Measurements from ENCODE around the gene KDELR1. TPM values are rescaled to one million over a fixed set of nuclear protein-coding genes. Genes with fewer than 3 reads are reported as not detected.

Gene KDELR1
- total RNA-seq, 1 experiment from 2014 or later, result 111 TPM

- intact Hi-C loops (cut with micrococcal nuclease; ENCODE audit: unreplicated experiment), result no loop called here
- H3K9me3 ChIP-seq (ENCODE audit: control insufficient read depth, insufficient read depth, low read depth, low read length), result no peaks in the 10 kb centered on the region
- 0 out of 2 replicates have a peak, but pooled peaks cover 3% of the 10 kb centered on the region for H3K4me1 ChIP-seq (ENCODE audit: control insufficient read depth, insufficient read depth, low read length)
- H3K4me3 ChIP-seq (ENCODE audit: low read depth in 2 of 2, low read length in 2 of 2), result no peak overlapping the region
- ATAC-seq (no peak), DNase-seq (ENCODE audit: low read depth, low spot score) (no peak)
- no TSS peak for BruUV-seq (replicated peaks)
- TF ChIP-seq CTCF (IDR thresholded peaks at IDR 0.05) (no peak), REST (IDR thresholded peaks at IDR 0.05; ENCODE audit: insufficient read depth in 1 of 2, low read depth in 2 of 2, low read length in 1 of 2) (no peak), POLR2AphosphoS5 (IDR thresholded peaks at IDR 0.05; ENCODE audit: low read depth, low read length) (no peak), SIN3A (IDR thresholded peaks at IDR 0.05; ENCODE audit: borderline replicate concordance, insufficient read depth, low read depth, low read length) (no peak), TCF7L2 (IDR thresholded peaks at IDR 0.05; ENCODE audit: low read depth, low read length) (no peak)
- CTCF ChIA-PET, result no interaction called here
- H3K27me3 ChIP-seq (ENCODE audit: control insufficient read depth, insufficient read depth, low read length), result no peaks in the 10 kb centered on the region
- H3K27ac ChIP-seq (ENCODE audit: low read length), result no peak overlapping the region
- no peaks in the 10 kb centered on the region for H3K36me3 ChIP-seq (ENCODE audit: control insufficient read depth, insufficient read depth, low read length)
- in situ Hi-C loops (cut with HindIII; ENCODE audit: low pct_unique_long_range_greater_than_20kb, low sequenced_read_pairs), result no loop called here
- POLR2A ChIA-PET, result no interaction called here
Measured at GRCh38 chr19:48342841-48343540, 48.4 kb downstream of the KDELR1 start.

GRCh38 chr19:48342414-48342738 is 49.0 kb downstream of the KDELR1 start:
- H3K9me3 ChIP-seq (ENCODE audit: control insufficient read depth, insufficient read depth, low read depth, low read length), result no peaks in the 10 kb centered on the region
- in situ Hi-C loops (cut with HindIII; ENCODE audit: low pct_unique_long_range_greater_than_20kb, low sequenced_read_pairs) (no loop called here), intact Hi-C loops (cut with micrococcal nuclease; ENCODE audit: unreplicated experiment) (no loop called here)
- TF ChIP-seq CTCF (IDR thresholded peaks at IDR 0.05) (no peak), SIN3A (IDR thresholded peaks at IDR 0.05; ENCODE audit: borderline replicate concordance, insufficient read depth, low read depth, low read length) (no peak), TCF7L2 (IDR thresholded peaks at IDR 0.05; ENCODE audit: low read depth, low read length) (no peak), POLR2AphosphoS5 (IDR thresholded peaks at IDR 0.05; ENCODE audit: low read depth, low read length) (no peak), REST (IDR thresholded peaks at IDR 0.05; ENCODE audit: insufficient read depth in 1 of 2, low read depth in 2 of 2, low read length in 1 of 2) (no peak)
- no peaks in the 10 kb centered on the region for H3K36me3 ChIP-seq (ENCODE audit: control insufficient read depth, insufficient read depth, low read length)
- no peaks in the 10 kb centered on the region for H3K27me3 ChIP-seq (ENCODE audit: control insufficient read depth, insufficient read depth, low read length)
- POLR2A ChIA-PET, result no interaction called here
- ATAC-seq (no peak), DNase-seq (ENCODE audit: low read depth, low spot score) (no peak)
- no TSS peak for BruUV-seq (replicated peaks)
- no peak overlapping the region for H3K4me3 ChIP-seq (ENCODE audit: low read depth in 2 of 2, low read length in 2 of 2)
- H3K4me1 ChIP-seq (ENCODE audit: control insufficient read depth, insufficient read depth, low read length), result 0 out of 2 replicates have a peak, but pooled peaks cover 3% of the 10 kb centered on the region
- no peak overlapping the region for H3K27ac ChIP-seq (ENCODE audit: low read length)
- CTCF ChIA-PET, result no interaction called here

Data from Panc1 (cell line).